Astrocyte (in vitro differentiated cells and primary cell): ENCODE data around the gene ST6GALNAC6. TPM values are rescaled to one million over a fixed set of nuclear protein-coding genes. Genes with fewer than 3 reads are reported as not detected.

ENCODE experiments used
- DNase-seq: peaks from one replicate; pipeline ENCODE4 v3.0.0-alpha.2; 2010; ENCODE audit warnings: low read depth
- FAIRE-seq: peaks from 2 replicates; lab custom pipeline; 2011; peaks lifted over from hg19 to GRCh38; lab: Jason Lieb, UNC
- H2AFZ ChIP-seq: 2 replicates; pipeline ENCODE4 v1.6.0; 2012; ENCODE audit warnings: low read depth, low read length, inconsistent platforms
- H3K27ac ChIP-seq: 2 replicates; pipeline ENCODE4 v1.5.1; 2011; ENCODE audit warnings: low read depth, low read length, inconsistent platforms
- H3K27me3 ChIP-seq: 2 replicates; pipeline ENCODE4 v1.6.0; 2011; ENCODE audit warnings: low read length, inconsistent platforms; ENCODE audit not compliant: insufficient read depth
- H3K36me3 ChIP-seq: 2 replicates; pipeline ENCODE4 v1.5.1; 2011; ENCODE audit warnings: low read length, inconsistent platforms; ENCODE audit not compliant: insufficient read depth
- H3K4me1 ChIP-seq: 2 replicates; pipeline ENCODE4 v1.5.1; 2011; ENCODE audit warnings: low read length, inconsistent platforms; ENCODE audit not compliant: insufficient read depth
- H3K4me2 ChIP-seq: 2 replicates; pipeline ENCODE4 v1.6.0; 2012; ENCODE audit warnings: low read length, inconsistent platforms
- H3K4me3 ChIP-seq: 2 replicates; pipeline ENCODE4 v1.5.1; 2011; ENCODE audit warnings: low read depth, mild to moderate bottlenecking, low read length, inconsistent platforms; ENCODE audit not compliant: insufficient read depth
- H3K79me2 ChIP-seq: 2 replicates; pipeline ENCODE4 v1.6.0; 2012; ENCODE audit warnings: mild to moderate bottlenecking, low read length, inconsistent platforms; ENCODE audit not compliant: insufficient read depth
- H3K9ac ChIP-seq: 2 replicates; pipeline ENCODE4 v1.6.0; 2012; ENCODE audit warnings: mild to moderate bottlenecking, low read length, inconsistent platforms
- H3K9me3 ChIP-seq: 2 replicates; pipeline ENCODE4 v1.5.1; 2012; ENCODE audit warnings: low read depth, mild to moderate bottlenecking, low read length, inconsistent platforms; ENCODE audit not compliant: insufficient read depth
- H4K20me1 ChIP-seq: 2 replicates; pipeline ENCODE4 v1.6.0; 2012; ENCODE audit warnings: low read length, inconsistent platforms; ENCODE audit not compliant: insufficient read depth
- H3K27ac Mint-ChIP-seq: one replicate; pipeline ENCODE4 v1.8.0; 2021; ENCODE audit warnings: mild to moderate bottlenecking, mixed read lengths; ENCODE audit not compliant: unreplicated experiment
- H3K27me3 Mint-ChIP-seq: one replicate; pipeline ENCODE4 v1.8.0; 2021; ENCODE audit warnings: low read depth, mixed read lengths; ENCODE audit not compliant: unreplicated experiment
- H3K36me3 Mint-ChIP-seq: one replicate; pipeline ENCODE4 v1.8.0; 2021; ENCODE audit warnings: low read depth, mixed read lengths; ENCODE audit not compliant: unreplicated experiment
- H3K4me1 Mint-ChIP-seq: one replicate; pipeline ENCODE4 v1.8.0; 2021; ENCODE audit warnings: low read depth, mixed read lengths; ENCODE audit not compliant: unreplicated experiment
- H3K4me3 Mint-ChIP-seq: one replicate; pipeline ENCODE4 v1.8.0; 2021; ENCODE audit warnings: mild to moderate bottlenecking, moderate library complexity, mixed read lengths; ENCODE audit not compliant: unreplicated experiment
- H3K9me3 Mint-ChIP-seq: one replicate; pipeline ENCODE4 v1.8.0; 2021; ENCODE audit warnings: mild to moderate bottlenecking, mixed read lengths; ENCODE audit not compliant: unreplicated experiment
- EZH2 ChIP-seq: IDR thresholded peaks from 2 replicates; pipeline ENCODE4 v1.6.1; 2012; ENCODE audit warnings: mild to moderate bottlenecking, low read length, inconsistent platforms; ENCODE audit not compliant: insufficient read depth
- total RNA-seq: library from RNA; stranded (reverse); gene quantifications from 2 replicates; pipeline ENCODE4 v1.2.1, GENCODE V29; 2021
- TF ChIP-seq, protein P1 (sequence below): IDR thresholded peaks from 2 replicates; pipeline ENCODE4 v1.5.1; 2011; ENCODE audit warnings: low read depth, mild to moderate bottlenecking, inconsistent platforms, low read length, moderate library complexity; ENCODE audit not compliant: insufficient read depth

Gene ST6GALNAC6
- total RNA-seq, 1 donor from 2014 or later: 30.4 TPM

DNA sequence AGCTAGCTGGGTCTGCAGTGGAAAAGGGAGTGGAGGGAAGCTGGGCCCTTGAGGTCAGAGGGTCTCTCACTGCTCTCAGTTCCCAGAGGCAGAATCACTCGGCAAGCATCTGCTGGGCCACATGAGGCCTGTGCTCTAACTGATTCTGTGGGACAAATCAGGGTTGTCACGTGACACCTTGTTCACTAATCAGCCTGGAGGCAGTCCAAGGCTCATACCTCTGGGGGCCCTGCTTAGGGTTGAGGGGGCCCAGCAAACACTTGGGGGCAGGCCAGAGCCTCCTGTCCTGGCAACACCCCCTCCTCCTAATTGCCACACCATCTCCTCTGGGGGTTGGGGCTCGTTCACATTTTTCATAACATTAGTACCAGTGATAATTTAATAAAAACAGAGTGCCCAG, 47.3 kb upstream of the ST6GALNAC6 start:
- H3K27ac Mint-ChIP-seq: no peak overlapping the region
- FAIRE-seq: no peak
- peaks cover 5% of the 10 kb centered on the region for H3K36me3 Mint-ChIP-seq
- TF ChIP-seq, protein P1, sequence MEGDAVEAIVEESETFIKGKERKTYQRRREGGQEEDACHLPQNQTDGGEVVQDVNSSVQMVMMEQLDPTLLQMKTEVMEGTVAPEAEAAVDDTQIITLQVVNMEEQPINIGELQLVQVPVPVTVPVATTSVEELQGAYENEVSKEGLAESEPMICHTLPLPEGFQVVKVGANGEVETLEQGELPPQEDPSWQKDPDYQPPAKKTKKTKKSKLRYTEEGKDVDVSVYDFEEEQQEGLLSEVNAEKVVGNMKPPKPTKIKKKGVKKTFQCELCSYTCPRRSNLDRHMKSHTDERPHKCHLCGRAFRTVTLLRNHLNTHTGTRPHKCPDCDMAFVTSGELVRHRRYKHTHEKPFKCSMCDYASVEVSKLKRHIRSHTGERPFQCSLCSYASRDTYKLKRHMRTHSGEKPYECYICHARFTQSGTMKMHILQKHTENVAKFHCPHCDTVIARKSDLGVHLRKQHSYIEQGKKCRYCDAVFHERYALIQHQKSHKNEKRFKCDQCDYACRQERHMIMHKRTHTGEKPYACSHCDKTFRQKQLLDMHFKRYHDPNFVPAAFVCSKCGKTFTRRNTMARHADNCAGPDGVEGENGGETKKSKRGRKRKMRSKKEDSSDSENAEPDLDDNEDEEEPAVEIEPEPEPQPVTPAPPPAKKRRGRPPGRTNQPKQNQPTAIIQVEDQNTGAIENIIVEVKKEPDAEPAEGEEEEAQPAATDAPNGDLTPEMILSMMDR: no peak
- TF ChIP-seq EZH2: no peak
- peaks cover 5% of the 10 kb centered on the region for H3K4me1 ChIP-seq
- H3K4me2 ChIP-seq: no peak overlapping the region
- H3K27me3 Mint-ChIP-seq: no peaks in the 10 kb centered on the region
- H3K4me3 ChIP-seq: no peak overlapping the region
- no peaks in the 10 kb centered on the region for H3K79me2 ChIP-seq
- no peak overlapping the region for H3K4me3 Mint-ChIP-seq
- DNase-seq: no peak
- peaks cover 25% of the 10 kb centered on the region for H4K20me1 ChIP-seq
- H3K9ac ChIP-seq: no peak overlapping the region
- no peak overlapping the region for H3K27ac ChIP-seq
- no peak overlapping the region for H2AFZ ChIP-seq
- no peaks in the 10 kb centered on the region for H3K27me3 ChIP-seq
- no peaks in the 10 kb centered on the region for H3K9me3 Mint-ChIP-seq
- H3K36me3 ChIP-seq: no peaks in the 10 kb centered on the region
- H3K9me3 ChIP-seq: no peaks in the 10 kb centered on the region
- H3K4me1 Mint-ChIP-seq: peaks cover 2% of the 10 kb centered on the region

DNA sequence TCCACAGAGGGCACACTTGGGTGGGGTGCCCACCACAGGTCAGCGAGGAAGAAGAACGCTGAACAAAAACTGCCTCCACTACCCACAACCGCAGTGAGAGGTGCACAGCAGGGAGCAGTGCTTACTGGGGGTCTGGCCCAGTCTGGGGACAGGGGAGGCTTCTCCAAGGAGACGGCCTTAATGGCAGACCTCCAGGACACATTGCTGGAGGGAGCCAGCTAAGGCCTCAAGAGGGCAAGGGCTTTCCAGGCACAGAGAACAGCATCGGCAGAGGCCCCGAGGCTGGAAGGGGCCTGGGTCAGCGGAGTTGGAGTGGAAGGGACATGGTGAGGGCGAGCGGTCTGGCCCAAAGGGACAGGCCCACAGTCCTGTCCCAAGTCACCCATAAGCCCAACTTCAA, 46.5 kb upstream of the ST6GALNAC6 start:
- no peak for FAIRE-seq
- Mint-ChIP-seq H3K9me3 (no peaks in the 10 kb centered on the region), H3K36me3 (peaks cover 5% of the 10 kb centered on the region), H3K4me3 (no peak overlapping the region), H3K27ac (no peak overlapping the region), H3K4me1 (peaks cover 2% of the 10 kb centered on the region), H3K27me3 (no peaks in the 10 kb centered on the region)
- H3K9ac ChIP-seq: no peak overlapping the region
- no peak for DNase-seq
- no peak overlapping the region for H3K4me2 ChIP-seq
- H3K79me2 ChIP-seq: no peaks in the 10 kb centered on the region
- H3K4me3 ChIP-seq: no peak overlapping the region
- peaks cover 21% of the 10 kb centered on the region for H4K20me1 ChIP-seq
- peaks cover 4% of the 10 kb centered on the region for H3K4me1 ChIP-seq
- no peaks in the 10 kb centered on the region for H3K36me3 ChIP-seq
- H2AFZ ChIP-seq: no peak overlapping the region
- TF ChIP-seq, protein P1: no peak
- TF ChIP-seq EZH2: no peak
- H3K27me3 ChIP-seq: no peaks in the 10 kb centered on the region
- no peaks in the 10 kb centered on the region for H3K9me3 ChIP-seq
- no peak overlapping the region for H3K27ac ChIP-seq

GRCh38 chr9:127945338-127945737, 45.9 kb upstream of the ST6GALNAC6 start:
- H3K4me1 ChIP-seq: no peaks in the 10 kb centered on the region
- no peak overlapping the region for H2AFZ ChIP-seq
- H3K4me3 Mint-ChIP-seq: no peak overlapping the region
- H3K9me3 Mint-ChIP-seq: no peaks in the 10 kb centered on the region
- no peak for TF ChIP-seq EZH2
- TF ChIP-seq, protein P1: no peak
- no peaks in the 10 kb centered on the region for H3K9me3 ChIP-seq
- H3K27ac ChIP-seq: no peak overlapping the region
- peaks cover 6% of the 10 kb centered on the region for H3K36me3 Mint-ChIP-seq
- DNase-seq (no peak), FAIRE-seq (no peak)
- H3K36me3 ChIP-seq: no peaks in the 10 kb centered on the region
- no peaks in the 10 kb centered on the region for H3K79me2 ChIP-seq
- H3K4me2 ChIP-seq: no peak overlapping the region
- no peaks in the 10 kb centered on the region for H3K27me3 ChIP-seq
- no peaks in the 10 kb centered on the region for H3K27me3 Mint-ChIP-seq
- H3K9ac ChIP-seq: no peak overlapping the region
- H3K4me1 Mint-ChIP-seq: peaks cover 2% of the 10 kb centered on the region
- H3K27ac Mint-ChIP-seq: no peak overlapping the region
- peaks cover 21% of the 10 kb centered on the region for H4K20me1 ChIP-seq
- H3K4me3 ChIP-seq: no peak overlapping the region
